ENCODE data around the gene TTC28. TPM values are rescaled to one million over a fixed set of nuclear protein-coding genes. Genes with fewer than 3 reads are reported as not detected.

TTC28 gene
- total RNA-seq, 1 donor from 2014 or later: 16.4 TPM

GRCh38 chr22:28408709-28409108 lies 270.9 kb downstream of the TTC28 start:
- no peak for DNase-seq
- Histone ChIP-seq H3K36me3 (no peaks in the 10 kb centered on the region), H3K4me1 (peaks cover 31% of the 10 kb centered on the region)

GRCh38 chr22:28407645-28408044 lies 272.0 kb downstream of the TTC28 start:
- intact Hi-C loops (cut with micrococcal nuclease): no loop called here
- no peak for TF ChIP-seq CTCF (IDR thresholded peaks at IDR 0.05; ENCODE audit: borderline replicate concordance)

More at GRCh38 chr22:28408709-28409108, 270.9 kb downstream of the TTC28 start:
- Histone ChIP-seq H3K9me3 (replicated peaks) (no peaks in the 10 kb centered on the region), H3K27ac (replicated peaks) (no peak overlapping the region), H3K27me3 (ENCODE audit: low read depth) (no peaks in the 10 kb centered on the region), H3K4me3 (no peak overlapping the region)
- intact Hi-C loops (cut with micrococcal nuclease): no loop called here
- TF ChIP-seq CTCF (IDR thresholded peaks at IDR 0.05; ENCODE audit: borderline replicate concordance): no peak

GRCh38 chr22:28406246-28406645 lies 273.4 kb downstream of the TTC28 start:
- intact Hi-C loops (cut with micrococcal nuclease): no loop called here
- TF ChIP-seq CTCF (IDR thresholded peaks at IDR 0.05; ENCODE audit: borderline replicate concordance): no peak
- Histone ChIP-seq H3K36me3 (no peaks in the 10 kb centered on the region), H3K27me3 (ENCODE audit: low read depth) (no peaks in the 10 kb centered on the region), H3K9me3 (replicated peaks) (no peaks in the 10 kb centered on the region), H3K4me1 (peaks cover 21% of the 10 kb centered on the region), H3K4me3 (no peak overlapping the region), H3K27ac (replicated peaks) (no peak overlapping the region)
- DNase-seq: no peak

More at GRCh38 chr22:28407645-28408044, 272.0 kb downstream of the TTC28 start:
- Histone ChIP-seq H3K27ac (replicated peaks) (no peak overlapping the region), H3K4me3 (no peak overlapping the region), H3K27me3 (ENCODE audit: low read depth) (no peaks in the 10 kb centered on the region), H3K4me1 (peaks cover 28% of the 10 kb centered on the region), H3K36me3 (no peaks in the 10 kb centered on the region), H3K9me3 (replicated peaks) (no peaks in the 10 kb centered on the region)
- no peak for DNase-seq

DNA sequence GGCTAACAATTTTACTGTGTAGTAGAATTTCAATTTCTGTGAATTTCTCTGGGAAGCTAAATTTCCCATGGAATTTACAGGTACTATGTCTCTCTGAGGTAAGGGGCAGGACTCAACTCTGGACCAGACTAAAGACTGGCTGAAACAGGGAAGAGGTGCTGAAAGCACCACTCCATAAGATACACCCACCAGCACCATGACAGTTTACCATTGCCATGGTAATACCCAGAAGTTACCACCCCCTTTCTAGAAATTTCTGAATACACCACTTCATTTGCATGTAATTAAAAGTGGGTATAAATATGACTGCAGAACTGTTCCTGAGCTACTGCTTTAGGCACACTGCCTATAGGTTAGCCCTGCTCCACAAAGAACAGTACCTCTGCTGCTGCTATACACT lies 274.1 kb downstream of the TTC28 start:
- TF ChIP-seq CTCF (IDR thresholded peaks at IDR 0.05; ENCODE audit: borderline replicate concordance): no peak
- DNase-seq: no peak
- no peak overlapping the region for H3K27ac ChIP-seq (replicated peaks)
- H3K9me3 ChIP-seq (replicated peaks): no peaks in the 10 kb centered on the region
- intact Hi-C loops (cut with micrococcal nuclease): no loop called here
- no peaks in the 10 kb centered on the region for H3K36me3 ChIP-seq
- H3K4me3 ChIP-seq: no peak overlapping the region
- no peaks in the 10 kb centered on the region for H3K27me3 ChIP-seq (ENCODE audit: low read depth)
- H3K4me1 ChIP-seq: peaks cover 15% of the 10 kb centered on the region

DNA sequence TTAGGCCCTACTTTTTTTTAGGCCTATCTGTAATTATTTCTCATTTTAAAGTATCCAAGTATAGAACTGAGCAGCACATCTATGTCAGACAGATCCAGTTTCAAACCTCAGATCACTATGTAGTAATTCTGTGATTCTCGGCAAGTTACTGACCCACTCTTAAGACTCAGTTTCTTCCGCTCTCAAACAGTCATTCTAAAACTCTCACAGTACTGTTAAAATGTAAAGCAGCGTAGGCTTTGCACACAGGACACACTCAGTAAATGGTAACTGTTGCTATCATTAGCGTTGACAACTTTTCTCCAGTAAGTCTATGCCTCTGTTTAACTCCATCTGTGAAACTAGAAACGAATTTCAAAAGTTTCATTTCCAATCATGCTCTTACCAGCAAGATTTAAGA lies 277.1 kb downstream of the TTC28 start:
- H3K4me1 ChIP-seq: peaks cover 9% of the 10 kb centered on the region
- DNase-seq: no peak
- no peak for TF ChIP-seq CTCF (IDR thresholded peaks at IDR 0.05; ENCODE audit: borderline replicate concordance)
- no peaks in the 10 kb centered on the region for H3K27me3 ChIP-seq (ENCODE audit: low read depth)
- no peak overlapping the region for H3K4me3 ChIP-seq
- no peaks in the 10 kb centered on the region for H3K9me3 ChIP-seq (replicated peaks)
- H3K27ac ChIP-seq (replicated peaks): no peak overlapping the region
- no peaks in the 10 kb centered on the region for H3K36me3 ChIP-seq
- intact Hi-C loops (cut with micrococcal nuclease): no loop called here

DNA sequence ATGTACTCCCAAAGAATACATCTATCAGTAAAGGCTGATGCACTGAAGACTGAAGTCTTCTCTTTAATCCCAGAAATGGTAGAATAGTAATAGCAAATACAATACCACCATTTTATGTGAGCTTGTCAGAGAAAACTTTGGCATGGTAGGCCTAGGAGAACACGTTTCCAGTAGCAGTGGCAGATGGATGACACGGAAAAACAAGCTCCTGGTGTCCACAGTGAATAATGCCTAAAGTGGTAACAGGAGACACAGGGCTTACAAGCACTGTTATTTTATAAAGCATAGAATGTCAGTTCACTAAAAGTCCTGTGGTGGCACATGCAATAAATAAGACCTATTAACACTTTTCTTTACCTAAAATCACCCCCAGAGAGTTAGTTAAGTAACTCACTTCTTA lies 277.6 kb downstream of the TTC28 start:
- no peak overlapping the region for H3K27ac ChIP-seq (replicated peaks)
- peaks cover 14% of the 10 kb centered on the region for H3K4me1 ChIP-seq
- no peaks in the 10 kb centered on the region for H3K9me3 ChIP-seq (replicated peaks)
- no peak for TF ChIP-seq CTCF (IDR thresholded peaks at IDR 0.05; ENCODE audit: borderline replicate concordance)
- no peaks in the 10 kb centered on the region for H3K27me3 ChIP-seq (ENCODE audit: low read depth)
- H3K4me3 ChIP-seq: no peak overlapping the region
- intact Hi-C loops (cut with micrococcal nuclease): no loop called here
- H3K36me3 ChIP-seq: no peaks in the 10 kb centered on the region
- no peak for DNase-seq

Data from left ventricle myocardium inferior (tissue), 1 donor.